H9 (cell line): Measurements from ENCODE around the gene SRPX2. TPM values are rescaled to one million over a fixed set of nuclear protein-coding genes. Genes with fewer than 3 reads are reported as not detected.
A peak's percentile ranks its signal among the peaks of the same experiment; 100 is the strongest.

Experiments used
- DNase-seq: peaks from one replicate; pipeline ENCODE4 v3.0.0-alpha.2; 2017
- H2AFZ ChIP-seq: one replicate; pipeline ENCODE4 v1.6.1; 2013; ENCODE audit warnings: mild to moderate bottlenecking, low read length, control low read depth, moderate library complexity
- H2AK5ac ChIP-seq: 2 replicates; pipeline ENCODE4 v1.6.1; 2013; ENCODE audit warnings: low read length, control low read depth, mixed read lengths; ENCODE audit not compliant: insufficient read length
- H2BK120ac ChIP-seq: one replicate; pipeline ENCODE4 v1.6.1; 2013; ENCODE audit warnings: low read depth, mild to moderate bottlenecking, low read length, control low read depth, inconsistent platforms; ENCODE audit not compliant: poor library complexity, severe bottlenecking
- H2BK12ac ChIP-seq: 2 replicates; pipeline ENCODE4 v1.6.1; 2013; ENCODE audit warnings: low read length, control low read depth, mixed read lengths, low read depth; ENCODE audit not compliant: insufficient read length
- H2BK15ac ChIP-seq: 2 replicates; pipeline ENCODE4 v1.6.1; 2013; ENCODE audit warnings: low read depth, low read length, control low read depth
- H2BK20ac ChIP-seq: one replicate; pipeline ENCODE4 v1.6.1; 2013; ENCODE audit warnings: low read depth, mild to moderate bottlenecking, low read length, control low read depth, inconsistent platforms; ENCODE audit not compliant: poor library complexity, severe bottlenecking
- H2BK5ac ChIP-seq: 2 replicates; pipeline ENCODE4 v1.6.1; 2013; ENCODE audit warnings: low read length, control low read depth, mixed read lengths; ENCODE audit not compliant: insufficient read length
- H3K14ac ChIP-seq: 2 replicates; pipeline ENCODE4 v1.6.1; 2013; ENCODE audit warnings: low read length, control low read depth; ENCODE audit not compliant: insufficient read depth
- H3K18ac ChIP-seq: 2 replicates; pipeline ENCODE4 v1.6.1; 2013; ENCODE audit warnings: low read depth, mild to moderate bottlenecking, mixed read lengths, low read length, control low read depth; ENCODE audit not compliant: insufficient read length
- H3K23ac ChIP-seq: 2 replicates; pipeline ENCODE4 v1.6.1; 2013; ENCODE audit warnings: low read length, control low read depth, mixed read lengths, low read depth; ENCODE audit not compliant: insufficient read length
- H3K23me2 ChIP-seq: 2 replicates; pipeline ENCODE4 v1.6.1; 2013; ENCODE audit warnings: low read depth, mild to moderate bottlenecking, mixed read lengths, low read length, control low read depth; ENCODE audit not compliant: insufficient read length, poor library complexity, severe bottlenecking
- H3K27ac ChIP-seq: 2 replicates; pipeline ENCODE4 v1.5.1; 2013; ENCODE audit warnings: low read length, control low read depth, mixed read lengths, low read depth; ENCODE audit not compliant: insufficient read length
- H3K27me3 ChIP-seq: 2 replicates; pipeline ENCODE4 v1.6.1; 2013; ENCODE audit warnings: low read length, control low read depth, inconsistent platforms; ENCODE audit not compliant: insufficient read depth
- H3K4ac ChIP-seq: 2 replicates; pipeline ENCODE4 v1.6.1; 2013; ENCODE audit warnings: low read depth, mild to moderate bottlenecking, control low read depth, inconsistent platforms, low read length, moderate library complexity
- H3K4me1 ChIP-seq: 2 replicates; pipeline ENCODE4 v1.6.1; 2013; ENCODE audit warnings: low read length, control low read depth, inconsistent platforms; ENCODE audit not compliant: insufficient read depth
- H3K4me2 ChIP-seq: 2 replicates; pipeline ENCODE4 v1.6.1; 2013; ENCODE audit warnings: low read length, control low read depth, mixed read lengths; ENCODE audit not compliant: insufficient read length, insufficient read depth
- H3K56ac ChIP-seq: 2 replicates; pipeline ENCODE4 v1.6.1; 2013; ENCODE audit warnings: low read depth, mild to moderate bottlenecking, mixed read lengths, low read length, control low read depth; ENCODE audit not compliant: insufficient read length
- H3K79me1 ChIP-seq: 2 replicates; pipeline ENCODE4 v1.6.1; 2013; ENCODE audit warnings: low read depth, mild to moderate bottlenecking, moderate library complexity, low read length, control low read depth, inconsistent platforms; ENCODE audit not compliant: insufficient read depth, poor library complexity, severe bottlenecking
- H3K79me2 ChIP-seq: 2 replicates; pipeline ENCODE4 v1.6.1; 2013; ENCODE audit warnings: low read length, control low read depth, inconsistent platforms; ENCODE audit not compliant: insufficient read depth
- H3K9ac ChIP-seq: 2 replicates; pipeline ENCODE4 v1.6.1; 2013; ENCODE audit warnings: low read length, control low read depth, mixed read lengths; ENCODE audit not compliant: insufficient read length; ENCODE audit errors: extremely low read depth
- H3K9me3 ChIP-seq: one replicate; pipeline ENCODE4 v1.6.1; 2013; ENCODE audit warnings: low read depth, low read length, inconsistent platforms; ENCODE audit not compliant: control insufficient read depth
- H3T11ph ChIP-seq: one replicate; pipeline ENCODE4 v1.6.1; 2013; ENCODE audit warnings: mild to moderate bottlenecking, low read length, control low read depth, inconsistent platforms
- H4K20me1 ChIP-seq: one replicate; pipeline ENCODE4 v1.6.1; 2013; ENCODE audit not compliant: control insufficient read depth, insufficient read length, insufficient read depth
- H4K5ac ChIP-seq: 2 replicates; pipeline ENCODE4 v1.6.1; 2013; ENCODE audit warnings: low read depth, mild to moderate bottlenecking, mixed read lengths, low read length, control low read depth; ENCODE audit not compliant: insufficient read length
- H4K8ac ChIP-seq: replicated peaks from 2 replicates; pipeline ENCODE4 v1.6.1; 2013; ENCODE audit warnings: low read length, control low read depth, mixed read lengths, low read depth; ENCODE audit not compliant: insufficient read length
- H4K91ac ChIP-seq: 2 replicates; pipeline ENCODE4 v1.6.1; 2013; ENCODE audit warnings: low read depth, mild to moderate bottlenecking, moderate library complexity, mixed read lengths, low read length, control low read depth; ENCODE audit not compliant: insufficient read length
- H3K27ac Mint-ChIP-seq, 3 experiments: 2 replicates in 2 of 3; 3 replicates in 1 of 3; pipeline ENCODE4 v1.8.0; 2020 to 2021; ENCODE audit warnings: mixed read lengths in 3 of 3, mild to moderate bottlenecking in 1 of 3, moderate library complexity in 1 of 3
- H3K27me3 Mint-ChIP-seq: 2 replicates; pipeline ENCODE4 v1.8.0; 2021; ENCODE audit warnings: low read depth, mild to moderate bottlenecking, moderate library complexity, mixed read lengths
- H3K36me3 Mint-ChIP-seq, 3 experiments: 2 replicates in 2 of 3; 3 replicates in 1 of 3; pipeline ENCODE4 v1.8.0; 2020 to 2021; ENCODE audit warnings: low read depth in 3 of 3, mixed read lengths in 3 of 3; ENCODE audit not compliant: insufficient read depth in 1 of 3
- H3K4me1 Mint-ChIP-seq, 2 experiments: 2 replicates each; pipeline ENCODE4 v1.8.0; 2020; ENCODE audit warnings: mixed read lengths in 2 of 2
- H3K4me3 Mint-ChIP-seq, 2 experiments: 2 replicates in 1 of 2; 3 replicates in 1 of 2; pipeline ENCODE4 v1.8.0; 2020 to 2021; ENCODE audit warnings: mild to moderate bottlenecking in 2 of 2, mixed read lengths in 2 of 2, moderate library complexity in 1 of 2
- H3K9me3 Mint-ChIP-seq, 2 experiments: 2 replicates in 1 of 2; 3 replicates in 1 of 2; pipeline ENCODE4 v1.8.0; 2020; ENCODE audit warnings: mild to moderate bottlenecking in 2 of 2, mixed read lengths in 2 of 2, moderate library complexity in 1 of 2
- CTCF ChIP-seq: fragments of 200-600 bp; sonication (generic); conservative IDR thresholded peaks from 3 replicates; pipeline ENCODE4 v1.8.0; 2021; ENCODE audit warnings: antibody characterized with exemption, mild to moderate bottlenecking
- WGBS: extraction: QIAGEN DNeasy Blood & Tissue Kit; methylation state at CpG from one replicate; pipeline ENCODE4 v1.1.7; 2013; ENCODE audit warnings: missing lambda C conversion rate, low lambda C conversion rate, mixed read lengths; ENCODE audit not compliant: insufficient read length; ENCODE audit errors: extremely low coverage; 5-methylcytosine and 5-hydroxymethylcytosine counted together
- total RNA-seq: library from RNA; stranded (reverse); gene quantifications from 2 replicates; pipeline ENCODE4 v1.2.1, GENCODE V29; 2021

Gene SRPX2
- total RNA-seq, 1 experiment from 2014 or later: not detected

- Histone ChIP-seq H4K91ac (no peak overlapping the region), H4K8ac (no peak overlapping the region), H3K18ac (peak overlapping the region; percentile 66), H3K9ac (peak overlapping the region; percentile 70), H3K27me3 (no peaks in the 10 kb centered on the region), H3K4me2 (peak overlapping the region; percentile 51), H3K4ac (no peak overlapping the region), H3K23me2 (no peaks in the 10 kb centered on the region), H2AFZ (no peak overlapping the region), H2BK12ac (no peak overlapping the region), H3K9me3 (no peaks in the 10 kb centered on the region), H3T11ph (no peak overlapping the region), H3K14ac (peak overlapping the region; percentile 74), H4K20me1 (no peaks in the 10 kb centered on the region), H3K56ac (no peak overlapping the region), H2AK5ac (no peak overlapping the region), H2BK20ac (no peak overlapping the region), H3K27ac (no peak overlapping the region), H3K79me1 (no peaks in the 10 kb centered on the region), H3K23ac (no peak overlapping the region), H2BK5ac (no peak overlapping the region), H3K4me1 (no peaks in the 10 kb centered on the region; the same call in 1 of the 2 replicates), H2BK15ac (no peak overlapping the region), H4K5ac (no peak overlapping the region), H2BK120ac (peak overlapping the region; percentile 24), H3K79me2 (no peaks in the 10 kb centered on the region)
- Mint-ChIP-seq H3K27me3 (no peaks in the 10 kb centered on the region; the same call in 1 of the 2 replicates), H3K27ac (peak overlapping the region in 2 of 3 experiments; percentile 99; a peak in 6 of 7 replicates), H3K4me3 (peak overlapping the region; percentile 84 to 96), H3K4me1 (peaks cover 8 to 12% of the 10 kb centered on the region in 2 experiments), H3K9me3 (peaks cover 4 to 53% of the 10 kb centered on the region in 2 experiments; a peak in 4 of 5 replicates), H3K36me3 (peaks cover 10 to 33% (median 22%) of the 10 kb centered on the region in 3 experiments)
- TF ChIP-seq CTCF: no peak
- WGBS: no CpG with 5 or more reads among the region's 8 CpGs
- no peak for DNase-seq
Observed at GRCh38 chrX:100635989-100636320, 8.0 kb upstream of the SRPX2 start.
